Epithelial cell of proximal tubule (primary cell): Measurements from ENCODE around the gene PATJ. TPM values are rescaled to one million over a fixed set of nuclear protein-coding genes. Genes with fewer than 3 reads are reported as not detected.

Source experiments
- DNase-seq: peaks from one replicate; pipeline ENCODE4 v3.0.0-alpha.2; 2011; ENCODE audit warnings: low read depth
- H3K4me3 ChIP-seq: 2 replicates; pipeline ENCODE4 v1.5.1; 2011; ENCODE audit warnings: low read depth, mild to moderate bottlenecking, low read length
- total RNA-seq: library from RNA; depleted of rRNA; stranded (reverse); fragments of >200 nt; gene quantifications from 2 replicates; pipeline ENCODE4 v1.2.3, GENCODE V29; 2015
- TF ChIP-seq, protein P1 (sequence below): conservative IDR thresholded peaks from 2 replicates; pipeline ENCODE4 v1.5.1; 2012; ENCODE audit warnings: low read depth, mild to moderate bottlenecking, low read length

PATJ gene
- total RNA-seq, 1 donor from 2014 or later: 42.1 TPM

DNA sequence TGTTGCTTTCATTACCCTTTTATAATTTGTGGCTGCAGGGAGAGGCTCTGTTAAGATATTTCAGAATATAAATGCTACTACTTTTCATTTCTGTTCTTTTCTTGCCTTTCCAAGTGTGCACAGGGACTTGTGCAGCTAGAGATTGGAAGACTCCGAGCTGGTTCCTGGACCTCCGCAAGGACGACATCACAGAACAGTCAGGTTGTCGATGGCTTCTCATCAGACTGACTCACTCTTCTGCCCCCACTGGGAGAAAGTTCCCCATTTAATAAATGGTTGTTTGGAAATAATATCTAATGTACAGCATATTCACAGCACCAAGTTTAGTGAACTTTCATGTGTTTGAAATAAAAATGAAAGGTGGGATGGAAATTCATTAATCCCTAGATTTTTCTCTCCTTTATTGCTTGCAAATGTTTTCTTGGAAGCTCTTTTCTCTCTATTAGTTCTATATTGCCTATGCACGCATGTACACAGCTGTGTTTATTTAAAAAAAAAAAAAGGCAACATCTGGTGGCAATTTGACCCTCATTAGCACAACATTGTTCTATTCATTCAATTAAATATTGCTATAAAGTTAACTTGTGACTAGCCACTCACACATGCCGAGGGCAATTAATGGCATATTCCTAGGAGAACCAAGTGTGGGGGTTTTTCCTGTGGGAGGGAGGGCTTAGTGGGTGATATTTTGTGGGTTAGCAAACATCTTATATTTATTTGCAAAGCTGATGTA lies 374.9 kb downstream of the PATJ start:
- H3K4me3 ChIP-seq: no peak overlapping the region
- DNase-seq: no peak
- TF ChIP-seq, protein P1, sequence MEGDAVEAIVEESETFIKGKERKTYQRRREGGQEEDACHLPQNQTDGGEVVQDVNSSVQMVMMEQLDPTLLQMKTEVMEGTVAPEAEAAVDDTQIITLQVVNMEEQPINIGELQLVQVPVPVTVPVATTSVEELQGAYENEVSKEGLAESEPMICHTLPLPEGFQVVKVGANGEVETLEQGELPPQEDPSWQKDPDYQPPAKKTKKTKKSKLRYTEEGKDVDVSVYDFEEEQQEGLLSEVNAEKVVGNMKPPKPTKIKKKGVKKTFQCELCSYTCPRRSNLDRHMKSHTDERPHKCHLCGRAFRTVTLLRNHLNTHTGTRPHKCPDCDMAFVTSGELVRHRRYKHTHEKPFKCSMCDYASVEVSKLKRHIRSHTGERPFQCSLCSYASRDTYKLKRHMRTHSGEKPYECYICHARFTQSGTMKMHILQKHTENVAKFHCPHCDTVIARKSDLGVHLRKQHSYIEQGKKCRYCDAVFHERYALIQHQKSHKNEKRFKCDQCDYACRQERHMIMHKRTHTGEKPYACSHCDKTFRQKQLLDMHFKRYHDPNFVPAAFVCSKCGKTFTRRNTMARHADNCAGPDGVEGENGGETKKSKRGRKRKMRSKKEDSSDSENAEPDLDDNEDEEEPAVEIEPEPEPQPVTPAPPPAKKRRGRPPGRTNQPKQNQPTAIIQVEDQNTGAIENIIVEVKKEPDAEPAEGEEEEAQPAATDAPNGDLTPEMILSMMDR: no peak

- no peak overlapping the region for H3K4me3 ChIP-seq
- TF ChIP-seq, protein P1: no peak
- DNase-seq: no peak
These were observed 384.5 kb downstream of the PATJ start for GRCh38 chr1:62126579-62127290.

DNA sequence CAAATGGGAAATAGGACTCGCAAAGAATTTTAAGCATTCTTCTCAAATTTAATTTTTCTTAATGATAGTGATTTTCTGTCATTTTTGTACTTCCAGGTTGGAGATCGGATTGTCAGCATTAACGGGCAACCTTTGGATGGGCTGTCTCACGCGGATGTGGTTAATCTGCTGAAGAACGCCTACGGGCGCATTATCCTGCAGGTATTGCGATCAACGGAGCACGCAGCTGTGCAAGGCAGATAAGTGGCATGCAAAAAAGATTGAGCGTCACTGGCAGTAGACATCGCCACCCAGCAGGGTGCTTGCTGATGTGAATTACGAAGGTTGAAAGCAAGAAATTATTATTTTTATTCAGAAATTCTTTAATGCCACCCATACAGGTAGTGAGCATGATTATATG lies 386.5 kb downstream of the PATJ start:
- no peak for DNase-seq
- TF ChIP-seq, protein P1: no peak
- no peak overlapping the region for H3K4me3 ChIP-seq

GRCh38 chr1:62131093-62131725 lies 388.9 kb downstream of the PATJ start:
- TF ChIP-seq, protein P1: peak; percentile 97
- no peak for DNase-seq
- H3K4me3 ChIP-seq: no peak overlapping the region

GRCh38 chr1:62138029-62138428 lies 395.7 kb downstream of the PATJ start:
- TF ChIP-seq, protein P1: no peak
- no peak for DNase-seq

DNA sequence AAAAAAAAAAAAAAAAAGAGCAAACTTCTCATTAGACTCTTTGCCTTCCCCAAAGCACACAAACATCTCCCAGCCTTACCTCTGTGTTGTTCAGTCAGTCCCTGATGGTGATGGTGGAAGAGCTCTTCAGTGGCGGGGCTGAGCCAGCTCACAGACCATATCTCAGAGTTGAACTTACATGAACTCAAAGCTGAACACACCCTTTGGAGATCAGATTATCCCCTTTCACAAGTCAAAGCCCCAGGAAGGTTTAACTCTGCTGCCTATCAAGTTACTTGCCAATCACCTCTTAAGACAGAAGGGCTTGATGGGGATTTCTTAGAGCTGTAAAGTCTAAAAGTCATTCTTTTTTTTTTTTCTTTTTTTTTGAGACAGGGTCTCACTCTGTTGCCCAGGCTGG lies 397.1 kb downstream of the PATJ start:
- DNase-seq: no peak
- TF ChIP-seq, protein P1: no peak

More at GRCh38 chr1:62138029-62138428, 395.7 kb downstream of the PATJ start:
- no peak overlapping the region for H3K4me3 ChIP-seq

More for the DNA sequence above, 397.1 kb downstream of the PATJ start:
- H3K4me3 ChIP-seq: no peak overlapping the region
